ENCODE measurements around the gene MCF2L. TPM values are rescaled to one million over a fixed set of nuclear protein-coding genes. Genes with fewer than 3 reads are reported as not detected.

The MCF2L gene
- total and polyA plus RNA-seq, 10 of the 15 experiments (the other 5 are each of a cell fraction or from before 2014, with no cell fraction given) = 0.06 to 1.1 (median 0.21) TPM; not detected in 2

DNA sequence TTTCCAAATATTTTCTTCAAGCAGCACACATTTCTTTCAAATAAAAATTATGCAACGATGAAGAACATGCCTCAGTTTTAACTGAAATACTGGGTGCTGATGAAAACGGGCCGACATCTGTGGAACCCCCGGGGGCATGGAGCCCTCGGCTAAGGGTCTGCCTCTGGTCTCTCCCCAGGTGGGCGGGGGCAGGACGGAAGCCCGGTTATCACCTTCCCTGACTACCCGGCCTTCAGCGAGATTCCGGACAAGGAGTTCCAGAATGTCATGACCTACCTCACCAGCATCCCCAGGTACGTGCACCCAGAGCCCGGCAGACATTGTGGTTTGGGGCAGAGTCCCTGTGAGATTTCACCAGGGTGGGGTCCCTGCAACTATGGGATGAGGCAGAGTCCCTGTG lies 55.5 kb downstream of the MCF2L start (continued):
- no peak for TF ChIP-seq CREB1 (IDR thresholded peaks at IDR 0.05; ENCODE audit: low read depth)
- TF ChIP-seq HDAC6 (IDR thresholded peaks at IDR 0.05; ENCODE audit: unreplicated experiment) = no peak
- TF ChIP-seq RB1 (IDR thresholded peaks at IDR 0.05; ENCODE audit: borderline replicate concordance) = no peak
- TF ChIP-seq KDM1A (IDR thresholded peaks at IDR 0.05; ENCODE audit: borderline replicate concordance) = no peak
- no peak for TF ChIP-seq EP300 (IDR thresholded peaks at IDR 0.05; ENCODE audit: borderline replicate concordance in 1 of 2, control insufficient read depth in 1 of 2, low read depth in 2 of 2, low read length in 2 of 2)
- TF ChIP-seq NFIC (IDR thresholded peaks at IDR 0.05; ENCODE audit: low read depth, low read length) = no peak

DNA sequence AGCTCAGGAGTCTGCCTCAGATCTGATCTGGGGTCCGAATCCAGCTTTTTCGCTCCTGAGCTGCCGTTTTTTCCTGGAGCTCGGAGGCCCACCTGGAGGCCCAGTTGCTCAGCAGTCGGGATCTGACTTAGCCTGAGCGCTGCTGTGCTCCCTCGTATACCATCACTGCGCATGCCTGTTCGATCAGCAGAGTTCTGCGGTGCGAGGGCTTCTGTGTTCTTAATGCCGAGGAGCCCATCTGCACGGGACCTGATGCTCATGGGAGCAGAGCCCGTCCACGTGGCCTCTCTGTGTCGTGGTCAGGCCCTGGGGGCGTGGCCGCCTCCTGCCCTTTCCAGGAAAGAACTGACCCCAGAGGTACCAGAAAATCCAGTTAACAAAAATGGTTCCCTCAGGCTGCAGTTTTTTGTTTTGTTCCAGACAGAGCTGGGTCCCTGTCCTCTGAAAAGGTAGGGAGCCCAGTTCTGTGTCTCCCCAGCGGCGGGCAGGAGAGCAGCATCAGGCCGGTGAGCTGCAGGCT lies 57.4 kb downstream of the MCF2L start:
- SMC1A ChIA-PET (ENCODE audit: uncharacterized antibody, unreplicated experiment) = no interaction called here
- H3K79me2 ChIP-seq (ENCODE audit: control insufficient read depth, insufficient read depth, low read length) = no peaks in the 10 kb centered on the region
- RAD21 ChIA-PET (ENCODE audit: unreplicated experiment) = no interaction called here
- in situ Hi-C loops (cut with MboI) (no loop called here), intact Hi-C loops (cut with micrococcal nuclease; ENCODE audit: unreplicated experiment) (loop anchor here (10.0 kb wide), 1 partner anchor 368 kb away; no protein-coding TSS in a partner anchor)
- WGBS (ENCODE audit: insufficient coverage, insufficient replicate concordance, low lambda C conversion rate, missing lambda C conversion rate) = 29% methylated on average over 21 of the region's 21 CpGs
- H3K27ac ChIP-seq (ENCODE audit: control insufficient read depth, insufficient read depth) = no peak overlapping the region
- H3K9me3 ChIP-seq (replicated peaks; ENCODE audit: control insufficient read depth, insufficient read depth, low read length) = no peaks in the 10 kb centered on the region
- no peaks in the 10 kb centered on the region; a peak in 2 of 4 replicates for H3K27me3 ChIP-seq (replicated peaks in 1 of 2; ENCODE audit: control insufficient read depth in 2 of 2, insufficient read depth in 2 of 2, low read length in 1 of 2)
- H3K4me1 ChIP-seq (ENCODE audit: control insufficient read depth, insufficient read depth, low read length) = no peaks in the 10 kb centered on the region
- POLR2A ChIA-PET = no interaction called here
- FAIRE-seq = no peak
- H2AFZ ChIP-seq (ENCODE audit: control insufficient read depth, low read depth, low read length) = no peak overlapping the region
- H3K4me2 ChIP-seq (ENCODE audit: control insufficient read depth, insufficient read depth) = no peak overlapping the region
- no peak overlapping the region for H3K4me3 ChIP-seq
- DNase-seq (ENCODE audit: low read depth, low spot score) = no peak
- no peak for ATAC-seq
- CTCF ChIA-PET = no interaction called here
- H3K9ac ChIP-seq (ENCODE audit: control insufficient read depth, insufficient read depth, low read length) = no peak overlapping the region
- TF ChIP-seq, protein P1, sequence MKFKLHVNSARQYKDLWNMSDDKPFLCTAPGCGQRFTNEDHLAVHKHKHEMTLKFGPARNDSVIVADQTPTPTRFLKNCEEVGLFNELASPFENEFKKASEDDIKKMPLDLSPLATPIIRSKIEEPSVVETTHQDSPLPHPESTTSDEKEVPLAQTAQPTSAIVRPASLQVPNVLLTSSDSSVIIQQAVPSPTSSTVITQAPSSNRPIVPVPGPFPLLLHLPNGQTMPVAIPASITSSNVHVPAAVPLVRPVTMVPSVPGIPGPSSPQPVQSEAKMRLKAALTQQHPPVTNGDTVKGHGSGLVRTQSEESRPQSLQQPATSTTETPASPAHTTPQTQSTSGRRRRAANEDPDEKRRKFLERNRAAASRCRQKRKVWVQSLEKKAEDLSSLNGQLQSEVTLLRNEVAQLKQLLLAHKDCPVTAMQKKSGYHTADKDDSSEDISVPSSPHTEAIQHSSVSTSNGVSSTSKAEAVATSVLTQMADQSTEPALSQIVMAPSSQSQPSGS (IDR thresholded peaks at IDR 0.05; ENCODE audit: low read length) = no peak
- TF ChIP-seq, protein P2, sequence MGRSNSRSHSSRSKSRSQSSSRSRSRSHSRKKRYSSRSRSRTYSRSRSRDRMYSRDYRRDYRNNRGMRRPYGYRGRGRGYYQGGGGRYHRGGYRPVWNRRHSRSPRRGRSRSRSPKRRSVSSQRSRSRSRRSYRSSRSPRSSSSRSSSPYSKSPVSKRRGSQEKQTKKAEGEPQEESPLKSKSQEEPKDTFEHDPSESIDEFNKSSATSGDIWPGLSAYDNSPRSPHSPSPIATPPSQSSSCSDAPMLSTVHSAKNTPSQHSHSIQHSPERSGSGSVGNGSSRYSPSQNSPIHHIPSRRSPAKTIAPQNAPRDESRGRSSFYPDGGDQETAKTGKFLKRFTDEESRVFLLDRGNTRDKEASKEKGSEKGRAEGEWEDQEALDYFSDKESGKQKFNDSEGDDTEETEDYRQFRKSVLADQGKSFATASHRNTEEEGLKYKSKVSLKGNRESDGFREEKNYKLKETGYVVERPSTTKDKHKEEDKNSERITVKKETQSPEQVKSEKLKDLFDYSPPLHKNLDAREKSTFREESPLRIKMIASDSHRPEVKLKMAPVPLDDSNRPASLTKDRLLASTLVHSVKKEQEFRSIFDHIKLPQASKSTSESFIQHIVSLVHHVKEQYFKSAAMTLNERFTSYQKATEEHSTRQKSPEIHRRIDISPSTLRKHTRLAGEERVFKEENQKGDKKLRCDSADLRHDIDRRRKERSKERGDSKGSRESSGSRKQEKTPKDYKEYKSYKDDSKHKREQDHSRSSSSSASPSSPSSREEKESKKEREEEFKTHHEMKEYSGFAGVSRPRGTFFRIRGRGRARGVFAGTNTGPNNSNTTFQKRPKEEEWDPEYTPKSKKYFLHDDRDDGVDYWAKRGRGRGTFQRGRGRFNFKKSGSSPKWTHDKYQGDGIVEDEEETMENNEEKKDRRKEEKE (IDR thresholded peaks at IDR 0.05) = no peak
- no peaks in the 10 kb centered on the region for H4K20me1 ChIP-seq (ENCODE audit: control insufficient read depth, insufficient read depth)
- BruUV-seq (replicated peaks) = no TSS peak
- no peaks in the 10 kb centered on the region for H3K36me3 ChIP-seq (ENCODE audit: control insufficient read depth in 2 of 2, insufficient read depth in 2 of 2, low read length in 1 of 2)
